HG03159 (cell line): ENCODE data around the gene TACC2.
"Not testable (repeated sequence)": the region's sequence is repeated elsewhere in the genome, so short reads cannot be mapped to it uniquely, and the experiment has no call there.

ENCODE experiments used
- ATAC-seq: cut with Tn5 transposase; IDR thresholded peaks from one replicate; pipeline ENCODE4 v1.9.1; 2021; ENCODE audit warnings: mild to moderate bottlenecking, moderate library complexity; ENCODE audit not compliant: unreplicated experiment

The TACC2 gene

GRCh38 chr10:122185643-122186042, 196.7 kb downstream of the TACC2 start:
- no peak for ATAC-seq

GRCh38 chr10:122186816-122187810, 198.2 kb downstream of the TACC2 start:
- ATAC-seq = no peak

- no peak for ATAC-seq
Observed at GRCh38 chr10:122188706-122189105, 199.7 kb downstream of the TACC2 start.

- no peak for ATAC-seq
Observed at GRCh38 chr10:122189185-122189584, 200.2 kb downstream of the TACC2 start.

- no peak for ATAC-seq
Observed at GRCh38 chr10:122190176-122190943, 201.4 kb downstream of the TACC2 start.

- ATAC-seq = no peak
Observed at GRCh38 chr10:122191936-122192541, 203.1 kb downstream of the TACC2 start.

GRCh38 chr10:122194251-122194650, 205.3 kb downstream of the TACC2 start:
- no peak for ATAC-seq

- ATAC-seq = no peak
Observed at GRCh38 chr10:122196218-122196617, 207.3 kb downstream of the TACC2 start.

- ATAC-seq = no peak
Observed at GRCh38 chr10:122197611-122198222, 208.8 kb downstream of the TACC2 start.

GRCh38 chr10:122198631-122199030, 209.7 kb downstream of the TACC2 start:
- no peak for ATAC-seq

GRCh38 chr10:122199070-122199469, 210.1 kb downstream of the TACC2 start:
- ATAC-seq = no peak

- no peak for ATAC-seq
Observed at GRCh38 chr10:122199689-122200088, 210.7 kb downstream of the TACC2 start.

GRCh38 chr10:122201401-122201800, 212.4 kb downstream of the TACC2 start:
- no peak for ATAC-seq

GRCh38 chr10:122203180-122203579, 214.2 kb downstream of the TACC2 start:
- not testable (repeated sequence) for ATAC-seq

- no peak for ATAC-seq
Observed at GRCh38 chr10:122204691-122205489, 215.9 kb downstream of the TACC2 start.

- ATAC-seq = no peak
Observed at GRCh38 chr10:122206471-122207065, 217.6 kb downstream of the TACC2 start.

GRCh38 chr10:122207163-122207562, 218.2 kb downstream of the TACC2 start:
- no peak for ATAC-seq

GRCh38 chr10:122207596-122207995, 218.6 kb downstream of the TACC2 start:
- no peak for ATAC-seq

- ATAC-seq = no peak
Observed at GRCh38 chr10:122208571-122209430, 219.8 kb downstream of the TACC2 start.
